Activated T-cell treated with anti-CD3 and anti-CD28 coated beads, Interleukin-2, amount 50 U/mL, for 24 hours (primary cell): ENCODE results near the gene LTC4S.
"Not testable (repeated sequence)": the region's sequence is repeated elsewhere in the genome, so short reads cannot be mapped to it uniquely, and the experiment has no call there.

Source experiments
- DNase-seq: peaks from one replicate; pipeline ENCODE4 v3.0.0-alpha.2; 2020
- H3K27ac Mint-ChIP-seq: 2 replicates; pipeline ENCODE4 v1.8.0; 2020; ENCODE audit warnings: mild to moderate bottlenecking, mixed read lengths
- H3K27me3 Mint-ChIP-seq: 2 replicates; pipeline ENCODE4 v1.8.0; 2020; ENCODE audit warnings: mixed read lengths
- H3K36me3 Mint-ChIP-seq: 2 replicates; pipeline ENCODE4 v1.8.0; 2020; ENCODE audit warnings: low read depth, mixed read lengths
- H3K4me1 Mint-ChIP-seq: 2 replicates; pipeline ENCODE4 v1.8.0; 2020; ENCODE audit warnings: low read depth, mixed read lengths
- H3K4me3 Mint-ChIP-seq: 2 replicates; pipeline ENCODE4 v1.8.0; 2020; ENCODE audit warnings: mild to moderate bottlenecking, moderate library complexity, mixed read lengths
- H3K9me3 Mint-ChIP-seq: 2 replicates; pipeline ENCODE4 v1.8.0; 2020; ENCODE audit warnings: mixed read lengths

LTC4S gene

DNA sequence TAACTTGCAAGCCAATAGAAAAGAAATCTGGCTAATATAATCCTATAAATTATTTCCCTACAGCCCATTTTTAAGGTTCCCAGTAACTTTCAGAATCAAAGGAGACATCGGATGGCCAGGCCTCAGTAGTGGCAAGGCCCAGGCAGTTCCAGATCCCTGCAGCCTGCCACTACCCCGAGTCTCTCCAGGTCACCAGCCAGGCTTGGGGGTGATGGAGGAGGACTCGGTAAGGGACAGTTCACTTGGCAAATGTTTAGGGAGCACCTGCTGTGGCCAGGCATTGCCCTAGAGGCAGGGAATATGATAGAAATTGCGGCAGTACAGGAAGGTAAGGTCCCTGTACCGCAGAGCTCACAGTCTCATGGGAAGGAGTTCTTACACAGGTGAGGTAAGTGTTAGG is 15.2 kb upstream of the LTC4S start:
- H3K4me1 Mint-ChIP-seq: no peaks in the 10 kb centered on the region
- no peak overlapping the region for H3K4me3 Mint-ChIP-seq
- no peak overlapping the region for H3K27ac Mint-ChIP-seq
- DNase-seq: no peak
- no peaks in the 10 kb centered on the region for H3K27me3 Mint-ChIP-seq
- H3K36me3 Mint-ChIP-seq: peaks cover 68% of the 10 kb centered on the region
- H3K9me3 Mint-ChIP-seq: no peaks in the 10 kb centered on the region

DNA sequence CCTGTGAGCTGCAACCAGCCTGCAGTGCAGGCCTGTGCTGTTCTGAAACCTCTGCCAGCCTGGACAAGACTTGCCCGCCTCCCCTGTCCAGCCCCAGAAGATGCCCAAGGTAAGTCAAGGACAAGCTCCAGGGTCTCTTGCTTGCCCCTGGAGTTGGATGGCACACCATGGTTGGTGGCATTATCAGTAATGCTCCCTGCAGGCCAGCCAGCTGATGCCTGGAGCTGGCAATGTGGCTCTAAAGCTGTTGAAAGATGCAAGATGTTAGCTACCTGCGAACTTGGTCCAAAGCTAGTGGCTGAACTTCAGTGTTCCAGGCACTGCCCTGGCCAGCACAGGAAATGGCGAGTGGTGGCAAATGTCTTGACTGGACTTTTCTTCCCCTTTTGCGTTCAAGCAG is 14.0 kb upstream of the LTC4S start:
- Mint-ChIP-seq H3K27ac (no peak overlapping the region), H3K27me3 (no peaks in the 10 kb centered on the region), H3K4me3 (no peak overlapping the region), H3K4me1 (no peaks in the 10 kb centered on the region), H3K36me3 (peaks cover 57% of the 10 kb centered on the region), H3K9me3 (no peaks in the 10 kb centered on the region)
- no peak for DNase-seq

DNA sequence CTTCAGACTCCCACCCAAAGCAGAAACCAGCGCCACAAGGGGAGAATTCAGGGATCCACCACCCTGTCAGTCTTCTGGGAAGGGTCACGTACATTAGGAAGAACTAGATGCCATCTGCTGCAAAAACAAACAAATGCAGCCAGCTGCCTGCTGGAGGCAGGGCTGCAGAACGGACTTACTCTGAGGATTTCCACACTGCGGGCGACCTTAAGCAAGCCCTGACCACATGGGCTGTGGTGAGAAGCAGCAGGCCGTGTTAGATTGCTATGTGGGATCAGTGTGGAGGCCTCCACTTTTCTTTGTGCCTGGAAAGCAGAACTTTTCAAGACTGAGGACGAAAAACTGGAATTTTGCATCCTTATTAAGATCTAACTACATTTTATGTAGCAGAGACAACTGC is 13.4 kb upstream of the LTC4S start:
- no peak for DNase-seq
- H3K9me3 Mint-ChIP-seq: no peaks in the 10 kb centered on the region
- no peaks in the 10 kb centered on the region for H3K4me1 Mint-ChIP-seq
- H3K27me3 Mint-ChIP-seq: no peaks in the 10 kb centered on the region
- no peak overlapping the region for H3K4me3 Mint-ChIP-seq
- peaks cover 51% of the 10 kb centered on the region for H3K36me3 Mint-ChIP-seq
- no peak overlapping the region for H3K27ac Mint-ChIP-seq

DNA sequence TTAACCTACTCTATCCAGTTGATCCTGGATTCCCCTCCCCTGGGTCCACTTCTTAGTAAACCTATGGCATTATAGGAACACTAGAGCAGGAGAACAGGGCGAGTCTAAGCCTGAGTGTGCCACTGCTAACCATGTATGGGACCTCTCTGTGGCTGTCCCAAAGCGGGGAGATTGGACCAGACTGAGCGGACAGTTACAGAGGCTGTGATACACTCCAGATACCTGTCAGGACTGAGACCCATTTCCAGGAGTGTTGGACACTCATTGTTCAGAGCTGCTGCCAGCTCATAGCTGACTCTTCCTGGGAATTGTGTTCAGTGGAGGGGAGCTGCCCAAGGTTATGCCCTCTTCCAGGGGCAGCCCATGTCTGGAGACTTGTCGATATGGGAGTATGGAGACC is 11.9 kb upstream of the LTC4S start:
- H3K4me3 Mint-ChIP-seq: no peak overlapping the region
- H3K9me3 Mint-ChIP-seq: no peaks in the 10 kb centered on the region
- no peaks in the 10 kb centered on the region for H3K4me1 Mint-ChIP-seq
- no peak for DNase-seq
- H3K27ac Mint-ChIP-seq: no peak overlapping the region
- H3K27me3 Mint-ChIP-seq: no peaks in the 10 kb centered on the region
- peaks cover 37% of the 10 kb centered on the region for H3K36me3 Mint-ChIP-seq

DNA sequence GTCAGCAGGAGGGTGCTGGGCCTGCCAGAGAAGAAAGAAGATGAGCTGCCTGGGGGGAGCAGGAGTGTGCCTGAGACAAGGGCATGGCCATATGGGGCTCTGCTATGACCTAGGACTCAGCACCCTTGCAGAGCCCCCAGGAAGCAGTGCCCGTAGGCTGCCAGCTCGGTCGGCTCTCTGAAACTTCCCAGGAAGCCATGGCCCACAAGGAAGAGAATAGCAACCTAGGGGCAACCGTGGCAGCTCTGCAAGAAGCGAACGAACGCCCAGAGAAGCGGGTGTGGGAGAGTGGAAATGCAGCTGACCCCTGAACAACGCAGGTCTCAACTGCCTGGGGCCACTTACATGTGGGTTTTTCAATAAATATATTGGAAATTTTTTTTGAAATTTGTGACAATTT is 10.7 kb upstream of the LTC4S start:
- H3K36me3 Mint-ChIP-seq: peaks cover 26% of the 10 kb centered on the region
- no peaks in the 10 kb centered on the region for H3K9me3 Mint-ChIP-seq
- H3K27ac Mint-ChIP-seq: no peak overlapping the region

DNA sequence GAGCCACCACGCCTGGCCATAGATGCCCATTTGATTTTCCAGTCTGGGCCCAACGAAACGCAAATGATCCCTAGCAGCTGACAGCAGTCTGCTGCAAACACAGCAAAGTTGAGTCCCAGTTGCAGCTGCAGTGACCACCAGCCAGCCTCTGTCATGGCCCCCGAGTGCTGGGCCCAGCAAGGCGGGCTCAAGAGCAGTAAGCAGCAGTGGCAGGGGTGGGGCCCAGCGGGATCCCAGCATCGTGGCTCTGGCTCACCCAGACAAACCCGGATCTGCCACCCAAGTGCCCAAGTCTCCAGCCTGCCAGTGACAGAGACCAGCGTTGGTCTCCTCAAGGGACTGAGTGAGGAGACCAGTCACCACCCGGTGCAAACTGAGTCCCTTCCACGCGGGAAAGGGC is 6.9 kb upstream of the LTC4S start:
- H3K4me3 Mint-ChIP-seq: no peak overlapping the region
- H3K4me1 Mint-ChIP-seq: no peaks in the 10 kb centered on the region
- no peak for DNase-seq
- no peaks in the 10 kb centered on the region for H3K27me3 Mint-ChIP-seq
- H3K9me3 Mint-ChIP-seq: no peaks in the 10 kb centered on the region
- H3K27ac Mint-ChIP-seq: no peak overlapping the region
- no peaks in the 10 kb centered on the region for H3K36me3 Mint-ChIP-seq

More for the DNA sequence above, 10.7 kb upstream of the LTC4S start:
- Mint-ChIP-seq H3K4me3 (no peak overlapping the region), H3K4me1 (no peaks in the 10 kb centered on the region), H3K27me3 (no peaks in the 10 kb centered on the region)
- no peak for DNase-seq

DNA sequence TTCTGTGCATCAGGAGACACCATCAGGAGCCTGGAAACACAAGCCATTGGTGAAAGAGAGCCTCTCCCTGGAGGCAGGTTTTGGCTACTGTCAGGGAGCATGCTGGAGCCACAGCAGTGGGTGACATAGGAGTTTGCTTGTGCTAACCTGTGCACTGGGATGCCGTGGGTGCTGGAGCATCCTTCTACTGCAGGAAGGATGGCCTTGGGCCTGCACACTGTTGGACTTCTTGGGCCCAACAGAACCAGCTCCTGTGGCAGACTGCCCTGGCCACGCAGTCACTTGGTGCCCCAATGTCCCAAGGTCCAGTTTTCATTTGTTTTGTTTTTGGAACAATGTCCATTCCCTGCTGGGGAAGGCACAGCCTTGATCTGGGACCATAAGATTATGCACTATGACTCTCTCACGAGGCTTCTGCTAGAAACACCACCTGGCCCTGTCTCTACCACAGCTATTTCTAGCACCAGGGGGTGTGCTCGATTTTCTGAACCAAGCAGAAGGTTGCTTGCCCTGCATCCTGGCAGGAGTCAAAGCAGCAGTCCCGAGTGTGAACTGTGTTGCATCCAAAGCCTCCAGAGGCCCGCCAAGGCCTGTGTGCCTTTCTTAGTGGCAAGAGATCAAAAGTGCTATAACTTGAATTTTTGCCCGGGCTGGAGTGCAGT is 5.5 kb upstream of the LTC4S start:
- H3K9me3 Mint-ChIP-seq: no peaks in the 10 kb centered on the region
- no peak overlapping the region for H3K27ac Mint-ChIP-seq
- peaks cover 4% of the 10 kb centered on the region for H3K4me1 Mint-ChIP-seq
- no peaks in the 10 kb centered on the region for H3K36me3 Mint-ChIP-seq
- DNase-seq: no peak
- no peaks in the 10 kb centered on the region for H3K27me3 Mint-ChIP-seq
- H3K4me3 Mint-ChIP-seq: no peak overlapping the region

DNA sequence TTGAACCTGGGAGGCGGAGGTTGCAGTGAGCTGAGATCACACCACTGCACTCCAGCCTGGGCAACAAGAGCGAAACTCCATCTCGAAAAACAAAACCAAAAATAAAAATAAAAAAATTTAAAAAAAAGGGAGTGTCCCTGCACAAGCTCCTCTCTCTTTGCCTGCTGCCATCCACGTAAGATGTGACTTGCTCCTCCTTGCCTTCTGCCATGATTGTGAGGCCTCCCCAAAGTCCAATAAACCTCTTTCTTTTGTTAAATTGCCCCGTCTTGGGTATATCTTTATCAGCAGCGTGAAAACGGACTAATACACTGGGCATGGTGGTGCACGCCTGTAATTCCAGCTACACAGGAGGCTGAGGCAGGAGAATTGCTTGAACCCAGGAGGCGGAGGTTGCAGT is 4.5 kb upstream of the LTC4S start:
- not testable (repeated sequence) for H3K27me3 Mint-ChIP-seq, H3K4me3 Mint-ChIP-seq, H3K36me3 Mint-ChIP-seq, H3K27ac Mint-ChIP-seq, DNase-seq, H3K9me3 Mint-ChIP-seq
- peaks cover 13% of the 10 kb centered on the region for H3K4me1 Mint-ChIP-seq

DNA sequence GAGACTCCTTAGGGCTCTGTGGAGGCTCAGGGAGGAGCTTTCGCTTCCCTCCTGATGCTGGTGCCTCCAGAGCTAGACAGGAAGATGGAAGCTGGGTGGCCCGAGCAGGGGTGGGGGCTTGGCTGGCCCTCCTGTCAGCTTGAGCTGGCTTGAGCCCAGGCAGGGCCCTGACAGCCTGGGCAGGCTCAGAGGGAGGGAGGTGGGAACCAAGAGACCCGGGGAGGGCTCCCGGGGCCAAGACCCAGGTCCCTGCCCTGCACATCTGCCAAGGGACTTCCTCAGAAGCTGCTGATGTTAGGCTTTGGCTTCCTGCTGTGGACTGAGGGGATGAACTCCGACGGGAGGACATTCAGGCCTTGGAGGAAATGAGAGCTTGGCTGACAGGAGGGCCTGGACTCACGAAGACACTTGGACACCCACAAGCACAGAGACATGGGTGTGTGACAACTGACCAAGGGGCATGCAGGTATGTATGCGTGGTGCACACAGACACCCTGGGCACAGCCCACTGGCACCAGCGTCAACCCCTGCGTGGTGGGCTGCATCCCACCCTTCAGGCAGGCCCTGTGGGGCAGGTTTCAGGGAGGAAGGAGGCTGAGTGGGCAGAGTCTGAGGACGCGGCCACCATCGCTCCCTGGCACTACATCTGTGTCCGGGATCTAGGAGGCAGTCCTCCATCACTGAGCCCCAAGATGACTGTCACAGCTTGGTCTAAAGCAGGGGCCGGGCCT is 1.7 kb upstream of the LTC4S start:
- Mint-ChIP-seq H3K4me3 (no peak overlapping the region), H3K9me3 (no peaks in the 10 kb centered on the region), H3K36me3 (peaks cover 4% of the 10 kb centered on the region), H3K27ac (no peak overlapping the region), H3K4me1 (peaks cover 29% of the 10 kb centered on the region), H3K27me3 (no peaks in the 10 kb centered on the region)
- DNase-seq: no peak

DNA sequence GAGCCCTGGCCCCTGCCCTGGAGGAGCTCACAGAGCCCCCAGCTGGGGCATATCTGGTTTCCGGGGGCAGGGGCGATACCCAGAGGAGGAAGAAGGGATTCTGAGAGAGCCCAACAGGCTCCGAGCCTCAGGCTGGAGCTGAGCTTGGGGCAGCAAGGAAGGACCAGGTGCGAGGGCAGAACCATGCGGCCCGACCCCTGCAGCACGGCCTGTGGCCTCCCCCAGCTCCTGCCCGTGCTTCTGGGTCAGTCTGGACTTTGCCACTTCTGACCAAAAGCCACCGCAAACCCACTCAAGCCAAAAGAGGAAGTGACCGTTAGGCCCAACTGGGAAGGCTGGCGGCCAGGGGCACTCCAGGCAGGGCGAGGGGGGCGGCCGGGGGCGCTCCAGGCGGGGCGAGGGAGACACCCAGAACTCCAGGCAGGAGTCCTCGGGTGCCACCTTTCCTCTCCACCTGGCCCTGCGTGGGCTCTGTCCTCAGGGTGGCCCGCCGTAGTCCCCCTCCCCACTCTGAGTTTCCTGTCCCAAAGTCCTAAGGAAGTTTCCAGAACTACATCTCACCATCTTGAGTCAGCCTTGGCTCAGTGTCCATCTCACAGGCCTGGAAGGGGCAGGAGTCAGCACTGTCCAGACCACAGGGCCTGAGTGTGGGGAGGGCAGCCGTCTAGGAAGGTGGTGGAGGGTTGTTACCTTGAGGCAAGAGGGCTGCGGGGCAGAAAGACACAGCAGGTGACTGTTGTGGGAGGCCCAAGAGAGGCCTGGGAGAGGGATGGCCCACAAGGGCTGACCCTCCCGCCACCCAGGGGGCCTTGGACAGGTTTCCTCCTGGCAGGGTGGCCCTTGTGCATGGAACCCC is 946 bp upstream of the LTC4S start:
- Mint-ChIP-seq H3K27me3 (no peaks in the 10 kb centered on the region), H3K4me3 (no peak overlapping the region), H3K4me1 (peaks cover 30% of the 10 kb centered on the region), H3K36me3 (peaks cover 10% of the 10 kb centered on the region), H3K9me3 (no peaks in the 10 kb centered on the region), H3K27ac (peak overlapping the region; percentile 61)
- DNase-seq: no peak

DNA sequence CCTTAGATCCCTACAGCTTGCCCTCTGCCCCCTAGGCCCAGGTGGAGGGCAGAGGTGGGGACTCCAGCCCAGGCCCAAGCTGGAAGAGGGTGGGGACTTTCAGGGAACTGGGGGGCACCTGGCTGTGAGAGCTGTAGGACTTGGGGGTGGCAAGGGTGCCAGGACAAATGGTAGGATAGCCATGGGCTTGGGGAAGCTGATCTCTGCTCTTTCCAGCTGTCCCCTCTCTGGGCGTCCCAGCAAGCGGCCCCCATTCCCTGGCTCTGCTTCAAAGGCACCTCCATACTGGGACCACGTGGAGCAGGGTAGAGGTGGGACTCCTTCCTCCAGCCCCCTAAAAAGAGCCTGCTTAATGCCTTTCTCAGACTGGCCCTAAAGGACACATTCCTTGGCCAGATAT is 385 bp downstream of the LTC4S start:
- Mint-ChIP-seq H3K36me3 (peaks cover 19% of the 10 kb centered on the region), H3K4me1 (peaks cover 30% of the 10 kb centered on the region), H3K27ac (peak overlapping the region; percentile 61), H3K27me3 (no peaks in the 10 kb centered on the region), H3K9me3 (no peaks in the 10 kb centered on the region), H3K4me3 (no peak overlapping the region)
- DNase-seq: no peak

DNA sequence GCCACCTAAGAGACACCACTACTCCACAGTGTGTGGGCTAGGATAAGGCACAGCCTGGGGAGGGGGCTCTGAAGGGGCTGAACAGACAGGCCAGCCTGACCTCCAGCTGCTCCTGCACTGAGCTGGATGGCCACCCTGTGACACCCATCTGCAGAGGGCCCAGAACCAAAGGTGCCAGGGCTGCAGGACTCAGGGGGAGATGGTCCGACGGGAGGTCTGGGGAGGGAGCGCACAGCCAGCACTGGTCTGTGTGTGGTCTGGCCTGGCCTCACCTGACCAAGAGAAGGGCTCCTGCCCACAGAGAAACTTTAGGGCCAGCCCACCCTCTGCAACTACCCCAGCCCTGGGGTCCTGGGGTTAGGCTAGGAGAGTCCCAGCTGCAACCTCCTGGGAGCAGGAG is 789 bp downstream of the LTC4S start:
- DNase-seq: no peak
- no peak overlapping the region for H3K27ac Mint-ChIP-seq
- H3K27me3 Mint-ChIP-seq: no peaks in the 10 kb centered on the region
- peak overlapping the region; percentile 55 for H3K4me3 Mint-ChIP-seq
- H3K9me3 Mint-ChIP-seq: no peaks in the 10 kb centered on the region
- H3K36me3 Mint-ChIP-seq: peaks cover 23% of the 10 kb centered on the region
- peaks cover 30% of the 10 kb centered on the region for H3K4me1 Mint-ChIP-seq

DNA sequence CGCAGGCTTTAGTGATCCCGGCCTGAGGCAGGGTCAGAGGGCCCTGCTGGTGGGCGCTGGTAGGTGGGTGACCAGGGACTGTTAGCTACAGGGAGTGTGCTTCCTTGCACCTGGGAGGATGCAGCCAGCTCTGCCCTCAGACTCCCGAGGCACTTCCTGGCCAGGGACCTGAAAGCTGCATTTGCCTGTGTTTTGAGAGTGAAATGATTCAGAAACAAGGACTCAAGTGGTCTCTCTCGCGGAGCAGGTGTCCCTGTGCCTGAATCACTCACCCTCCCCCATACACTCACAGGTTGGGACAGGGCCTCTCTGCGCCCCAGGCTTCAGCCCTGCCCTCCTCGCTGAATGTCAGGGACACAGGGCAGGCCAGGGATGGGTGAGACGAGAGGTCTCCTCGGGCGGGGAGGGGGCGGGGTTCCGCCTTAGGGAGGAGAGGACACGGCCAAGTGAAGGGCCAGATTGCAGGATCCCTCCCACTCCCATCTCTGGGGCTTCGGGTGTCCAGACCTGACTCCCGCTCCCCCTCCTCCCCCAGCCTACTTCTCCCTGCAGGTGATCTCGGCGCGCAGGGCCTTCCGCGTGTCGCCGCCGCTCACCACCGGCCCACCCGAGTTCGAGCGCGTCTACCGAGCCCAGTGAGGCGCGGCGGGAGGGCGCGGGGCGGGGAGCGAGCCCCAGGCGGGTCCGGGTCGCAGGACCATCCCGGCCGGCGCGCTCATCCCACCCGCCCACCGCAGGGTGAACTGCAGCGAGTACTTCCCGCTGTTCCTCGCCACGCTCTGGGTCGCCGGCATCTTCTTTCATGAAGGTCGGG is 1.5 kb downstream of the LTC4S start:
- Mint-ChIP-seq H3K27ac (no peak overlapping the region), H3K9me3 (no peaks in the 10 kb centered on the region)
- DNase-seq: peak; percentile 56

More for the DNA sequence above, 1.5 kb downstream of the LTC4S start:
- H3K4me3 Mint-ChIP-seq: peak overlapping the region; percentile 55
- no peaks in the 10 kb centered on the region for H3K27me3 Mint-ChIP-seq
- peaks cover 30% of the 10 kb centered on the region for H3K4me1 Mint-ChIP-seq
- H3K36me3 Mint-ChIP-seq: peaks cover 27% of the 10 kb centered on the region
